Nephron (organoid): ENCODE measurements around the gene STC2.
"Not testable (repeated sequence)": the region's sequence is repeated elsewhere in the genome, so short reads cannot be mapped to it uniquely, and the experiment has no call there.

Experiments used
- H3K27ac Mint-ChIP-seq, 3 experiments: 2 replicates each; pipeline ENCODE4 v1.8.0; 2020; ENCODE audit warnings: mixed read lengths in 3 of 3, mild to moderate bottlenecking in 2 of 3, moderate library complexity in 1 of 3
- H3K27me3 Mint-ChIP-seq: 2 replicates; pipeline ENCODE4 v1.8.0; 2021; ENCODE audit warnings: low read depth, mild to moderate bottlenecking, moderate library complexity, mixed read lengths
- H3K36me3 Mint-ChIP-seq: 2 replicates; pipeline ENCODE4 v1.8.0; 2020; ENCODE audit warnings: low read depth, mixed read lengths
- H3K4me1 Mint-ChIP-seq: 2 replicates; pipeline ENCODE4 v1.8.0; 2020; ENCODE audit warnings: mixed read lengths
- H3K4me3 Mint-ChIP-seq, 3 experiments: 2 replicates each; pipeline ENCODE4 v1.8.0; 2020; ENCODE audit warnings: mild to moderate bottlenecking in 3 of 3, mixed read lengths in 3 of 3, moderate library complexity in 2 of 3
- H3K9me3 Mint-ChIP-seq: 2 replicates; pipeline ENCODE4 v1.8.0; 2020; ENCODE audit warnings: mixed read lengths
- TF ChIP-seq, protein P1 (sequence below), 3 experiments: fragments of 200-600 bp; sonication (generic); IDR thresholded peaks; one replicate each; pipeline ENCODE4 v1.5.0; 2021; ENCODE audit warnings: antibody characterized with exemption in 3 of 3; ENCODE audit not compliant: unreplicated experiment in 3 of 3

Gene STC2, protein sequence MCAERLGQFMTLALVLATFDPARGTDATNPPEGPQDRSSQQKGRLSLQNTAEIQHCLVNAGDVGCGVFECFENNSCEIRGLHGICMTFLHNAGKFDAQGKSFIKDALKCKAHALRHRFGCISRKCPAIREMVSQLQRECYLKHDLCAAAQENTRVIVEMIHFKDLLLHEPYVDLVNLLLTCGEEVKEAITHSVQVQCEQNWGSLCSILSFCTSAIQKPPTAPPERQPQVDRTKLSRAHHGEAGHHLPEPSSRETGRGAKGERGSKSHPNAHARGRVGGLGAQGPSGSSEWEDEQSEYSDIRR

DNA sequence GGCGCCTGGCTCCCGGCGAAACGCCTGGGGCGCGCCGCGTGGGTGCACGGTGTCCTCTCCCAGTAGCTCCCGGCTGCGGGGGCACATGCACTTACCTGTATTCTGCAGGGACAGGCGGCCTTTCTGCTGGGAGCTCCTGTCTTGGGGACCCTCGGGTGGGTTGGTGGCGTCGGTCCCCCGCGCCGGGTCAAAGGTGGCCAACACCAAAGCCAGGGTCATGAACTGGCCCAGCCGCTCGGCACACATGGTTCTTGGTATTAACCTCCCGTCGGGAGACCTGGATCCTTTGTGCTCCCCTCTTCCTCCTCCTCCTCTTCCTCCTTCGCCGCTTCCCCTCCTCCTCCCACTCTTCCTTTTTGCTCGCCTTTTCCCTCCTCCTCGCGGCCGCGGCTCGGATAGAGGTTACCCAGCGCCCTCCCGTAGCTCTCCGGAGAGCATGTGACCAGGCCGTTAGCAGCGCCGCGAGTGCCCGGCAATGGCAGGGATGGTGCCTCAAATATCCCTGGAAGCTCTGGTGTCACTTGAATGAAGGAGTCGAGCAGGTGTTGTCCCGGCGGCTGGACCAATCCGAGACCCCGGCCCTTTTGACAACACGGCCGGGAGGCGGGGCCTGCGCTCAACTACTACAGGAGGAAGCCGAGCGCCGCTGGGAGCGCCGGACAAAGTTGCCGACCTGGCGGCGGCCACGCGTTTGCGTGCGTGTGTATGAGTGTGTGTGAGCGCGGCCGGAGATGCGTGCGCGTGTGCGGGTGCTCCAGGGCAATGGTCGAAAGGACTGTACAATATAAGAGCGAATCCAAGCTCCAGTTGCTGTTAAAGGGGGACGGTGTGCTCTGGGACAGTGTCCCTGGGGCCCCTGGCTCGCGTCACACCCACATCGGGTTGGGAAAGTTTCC is at the start of gene STC2:
Gene STC2, minus strand, starts transcription at position 467 of the 896 bp plus-strand sequence. Its CDS starts 221 bp downstream, at position 246.
- Mint-ChIP-seq H3K27ac (peak within 1 kb of the TSS; percentile 20 to 65 (median 64)), H3K9me3 (no peaks in the 10 kb centered on the region), H3K4me3 (peak within 1 kb of the TSS; percentile 88 to 96 (median 93)), H3K4me1 (peaks cover 54% of the 10 kb centered on the region), H3K36me3 (peaks cover 4% of the 10 kb centered on the region), H3K27me3 (peaks cover 60% of the 10 kb centered on the region)
- TF ChIP-seq, protein P1, sequence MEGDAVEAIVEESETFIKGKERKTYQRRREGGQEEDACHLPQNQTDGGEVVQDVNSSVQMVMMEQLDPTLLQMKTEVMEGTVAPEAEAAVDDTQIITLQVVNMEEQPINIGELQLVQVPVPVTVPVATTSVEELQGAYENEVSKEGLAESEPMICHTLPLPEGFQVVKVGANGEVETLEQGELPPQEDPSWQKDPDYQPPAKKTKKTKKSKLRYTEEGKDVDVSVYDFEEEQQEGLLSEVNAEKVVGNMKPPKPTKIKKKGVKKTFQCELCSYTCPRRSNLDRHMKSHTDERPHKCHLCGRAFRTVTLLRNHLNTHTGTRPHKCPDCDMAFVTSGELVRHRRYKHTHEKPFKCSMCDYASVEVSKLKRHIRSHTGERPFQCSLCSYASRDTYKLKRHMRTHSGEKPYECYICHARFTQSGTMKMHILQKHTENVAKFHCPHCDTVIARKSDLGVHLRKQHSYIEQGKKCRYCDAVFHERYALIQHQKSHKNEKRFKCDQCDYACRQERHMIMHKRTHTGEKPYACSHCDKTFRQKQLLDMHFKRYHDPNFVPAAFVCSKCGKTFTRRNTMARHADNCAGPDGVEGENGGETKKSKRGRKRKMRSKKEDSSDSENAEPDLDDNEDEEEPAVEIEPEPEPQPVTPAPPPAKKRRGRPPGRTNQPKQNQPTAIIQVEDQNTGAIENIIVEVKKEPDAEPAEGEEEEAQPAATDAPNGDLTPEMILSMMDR (IDR thresholded peaks at IDR 0.05; ENCODE audit: unreplicated experiment in 3 of 3), result no peak

DNA sequence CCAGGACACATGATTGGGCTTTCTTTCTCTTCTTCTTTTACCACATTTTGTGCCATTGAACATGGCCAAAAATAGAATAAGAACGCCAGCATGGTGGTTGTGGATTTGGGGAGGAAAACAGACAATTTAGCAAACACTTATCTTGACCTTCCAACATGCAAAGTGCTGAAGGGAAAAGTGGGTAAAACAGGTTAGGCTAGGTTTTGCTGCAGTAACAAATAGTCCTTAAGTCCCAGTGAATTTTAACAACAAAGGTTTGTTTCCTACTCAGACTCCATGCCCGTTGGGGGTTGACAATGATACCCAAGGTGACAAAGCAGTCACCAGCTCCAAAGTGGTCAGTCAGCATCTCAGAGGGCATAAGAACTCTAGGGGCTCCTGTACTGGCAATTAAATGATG is 43.2 kb upstream of the STC2 start:
- Mint-ChIP-seq H3K27ac (no peak overlapping the region), H3K4me1 (no peaks in the 10 kb centered on the region), H3K36me3 (no peaks in the 10 kb centered on the region), H3K4me3 (no peak overlapping the region), H3K27me3 (peaks cover 3% of the 10 kb centered on the region), H3K9me3 (peaks cover 24% of the 10 kb centered on the region)
- TF ChIP-seq, protein P1 (IDR thresholded peaks at IDR 0.05; ENCODE audit: unreplicated experiment in 3 of 3), result no peak

DNA sequence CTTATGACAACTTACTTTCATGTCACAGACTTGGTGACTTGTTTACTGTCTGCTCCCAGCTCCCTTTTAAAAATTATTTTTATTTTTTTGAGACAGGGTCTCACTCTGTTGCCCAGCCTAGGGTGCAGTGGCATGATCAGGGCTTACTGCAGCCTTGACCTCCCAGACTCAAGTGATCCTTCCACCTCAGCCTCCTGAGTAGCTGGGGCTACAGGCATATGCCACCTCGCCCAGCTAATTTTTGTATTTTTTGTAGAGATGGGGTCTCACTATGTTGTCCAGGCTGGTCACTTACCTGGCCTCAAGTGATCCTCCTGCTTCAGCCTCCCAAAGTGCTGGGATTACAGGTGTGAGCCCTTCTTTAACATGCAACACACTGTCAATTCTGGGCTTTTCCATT is 35.2 kb upstream of the STC2 start:
- H3K4me3 Mint-ChIP-seq, H3K36me3 Mint-ChIP-seq, H3K27me3 Mint-ChIP-seq, H3K4me1 Mint-ChIP-seq, H3K27ac Mint-ChIP-seq: not testable (repeated sequence)
- H3K9me3 Mint-ChIP-seq, result peaks cover 21% of the 10 kb centered on the region

DNA sequence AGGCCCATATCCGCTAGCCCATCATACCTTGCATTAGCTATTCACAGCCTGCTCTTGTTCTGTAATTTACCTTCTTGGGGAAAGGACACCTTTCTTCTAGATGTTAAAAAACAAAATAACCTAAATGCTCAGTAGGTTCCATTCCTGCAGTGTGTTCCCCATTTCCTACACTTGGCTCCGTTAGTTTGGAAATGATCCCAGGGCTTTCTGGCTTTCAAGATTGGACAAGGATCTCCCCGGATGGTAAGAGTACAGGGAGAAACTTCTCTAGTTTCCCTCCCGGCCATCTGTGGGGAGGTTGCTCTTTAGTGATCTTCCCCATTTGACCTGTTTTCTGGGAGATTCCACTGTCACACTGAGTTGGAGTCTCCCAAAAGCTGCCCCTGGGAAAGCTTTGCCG is 27.3 kb upstream of the STC2 start:
- TF ChIP-seq, protein P1 (IDR thresholded peaks at IDR 0.05; ENCODE audit: unreplicated experiment in 3 of 3), result no peak
- peaks cover 20% of the 10 kb centered on the region for H3K27me3 Mint-ChIP-seq
- H3K27ac Mint-ChIP-seq, result no peak overlapping the region
- peaks cover 22% of the 10 kb centered on the region for H3K4me1 Mint-ChIP-seq
- H3K9me3 Mint-ChIP-seq, result no peaks in the 10 kb centered on the region
- no peak overlapping the region for H3K4me3 Mint-ChIP-seq
- no peaks in the 10 kb centered on the region for H3K36me3 Mint-ChIP-seq

DNA sequence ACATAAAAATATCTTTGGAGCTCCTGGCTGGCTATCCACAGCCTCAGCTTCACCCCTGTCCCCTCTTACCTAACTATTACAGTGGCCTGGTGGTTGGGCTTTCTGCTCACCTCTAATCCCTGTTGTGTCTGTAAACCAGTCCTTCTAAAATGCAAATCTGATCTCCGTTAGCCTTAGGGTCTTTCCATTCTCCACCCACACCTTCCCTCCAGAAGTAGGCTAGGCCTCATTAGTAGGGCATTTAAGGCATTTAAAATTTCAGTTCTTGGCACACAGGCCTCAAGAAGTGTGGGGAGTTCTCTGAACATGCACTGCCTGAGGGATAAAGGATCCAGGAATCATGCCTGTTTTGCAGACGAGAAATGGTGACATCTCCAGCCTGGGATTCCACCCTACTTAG is 26.4 kb upstream of the STC2 start:
- peaks cover 22% of the 10 kb centered on the region for H3K4me1 Mint-ChIP-seq
- H3K4me3 Mint-ChIP-seq, result no peak overlapping the region
- no peak overlapping the region for H3K27ac Mint-ChIP-seq
- peaks cover 21% of the 10 kb centered on the region for H3K27me3 Mint-ChIP-seq
- no peaks in the 10 kb centered on the region for H3K9me3 Mint-ChIP-seq
- TF ChIP-seq, protein P1 (IDR thresholded peaks at IDR 0.05; ENCODE audit: unreplicated experiment in 3 of 3), result no peak
- H3K36me3 Mint-ChIP-seq, result no peaks in the 10 kb centered on the region
